ENCODE results near the gene IGSF9B.

Gene IGSF9B

GRCh38 chr11:133952199-133953190 lies 4.3 kb downstream of the IGSF9B start:
- no peak for DNase-seq

GRCh38 chr11:133951327-133952198 lies 5.2 kb downstream of the IGSF9B start:
- no peak for DNase-seq

DNA sequence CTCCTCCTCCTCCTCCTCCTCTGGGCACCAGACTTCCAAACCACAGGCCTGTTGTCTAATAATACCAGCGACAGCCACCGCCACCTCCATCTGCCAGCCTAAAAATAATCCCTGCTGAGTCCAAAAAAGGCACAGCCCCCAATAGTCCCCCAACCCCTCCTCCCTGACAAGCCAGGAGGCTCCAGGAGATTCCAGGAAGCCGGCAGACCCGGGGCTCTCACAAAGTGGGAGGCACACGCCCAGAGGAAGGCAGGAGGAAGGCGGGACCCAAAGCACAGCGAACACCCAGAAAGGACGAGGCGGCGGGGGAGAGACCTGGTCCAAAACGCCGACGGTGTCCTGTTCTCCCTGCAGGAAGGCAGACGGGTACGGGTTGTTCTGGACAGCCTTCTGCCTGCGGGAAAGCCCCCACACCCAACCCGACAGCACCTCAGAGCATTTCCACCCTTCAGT lies 5.9 kb downstream of the IGSF9B start:
- no peak for DNase-seq

DNA sequence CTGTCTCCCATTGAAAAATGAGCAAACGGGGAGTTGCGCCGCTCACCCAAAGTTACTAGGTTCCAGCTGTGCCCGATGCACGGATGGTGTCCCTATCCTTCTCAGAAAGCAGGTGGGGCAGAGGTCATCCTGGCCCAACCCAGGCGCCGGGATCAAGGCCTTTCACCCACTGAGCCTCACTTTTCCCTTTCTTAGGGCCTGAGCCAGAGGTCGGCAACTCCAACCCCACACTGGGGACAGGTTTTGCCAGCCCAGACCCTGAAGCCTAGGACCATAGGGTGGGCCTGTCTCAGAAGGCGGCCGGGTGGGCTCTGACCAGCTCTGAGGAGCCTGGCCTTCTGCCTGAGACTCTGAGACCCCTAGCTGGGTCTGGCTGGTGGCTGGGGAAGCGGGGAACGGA lies 6.3 kb downstream of the IGSF9B start:
- DNase-seq, result no peak

DNA sequence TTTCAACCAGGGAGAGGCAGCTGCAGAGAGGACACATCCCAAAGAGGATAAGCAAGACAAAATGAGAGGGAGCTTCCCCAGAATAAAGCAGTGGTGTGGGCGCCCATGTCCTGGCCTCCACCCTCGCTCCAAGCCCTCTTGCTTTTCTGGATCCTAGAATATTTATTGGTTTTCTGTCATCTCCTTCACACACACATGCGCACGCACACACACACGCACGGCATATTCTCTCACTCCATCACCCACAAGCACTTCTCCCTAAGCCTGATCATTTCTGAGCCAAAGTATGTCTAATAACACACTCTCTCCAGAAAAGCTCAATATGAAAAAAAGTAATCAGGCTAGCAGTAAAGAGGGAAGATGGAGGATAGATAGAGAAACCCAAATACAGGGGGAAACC lies 7.6 kb downstream of the IGSF9B start:
- DNase-seq, result no peak

DNA sequence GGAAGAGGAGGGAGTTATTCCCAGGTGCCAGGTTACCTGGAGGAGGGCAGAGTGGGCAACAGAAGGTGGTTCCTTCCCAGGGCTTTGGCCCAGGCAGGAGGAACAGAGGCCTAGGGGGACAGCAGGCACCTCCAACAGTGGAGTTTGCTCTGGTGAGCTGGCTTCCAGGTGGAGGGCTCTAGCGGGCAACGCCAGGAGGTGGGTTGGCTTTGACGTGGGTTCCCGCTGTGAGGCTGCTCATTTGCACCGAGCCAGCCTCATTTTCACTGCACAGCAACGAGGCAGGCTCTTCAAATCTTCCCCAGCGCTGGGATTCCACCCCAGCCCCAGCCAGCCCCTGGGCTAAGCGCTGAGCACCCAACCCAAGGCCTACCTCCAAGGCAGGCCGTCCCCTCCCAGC lies 8.1 kb downstream of the IGSF9B start:
- no peak for DNase-seq

DNA sequence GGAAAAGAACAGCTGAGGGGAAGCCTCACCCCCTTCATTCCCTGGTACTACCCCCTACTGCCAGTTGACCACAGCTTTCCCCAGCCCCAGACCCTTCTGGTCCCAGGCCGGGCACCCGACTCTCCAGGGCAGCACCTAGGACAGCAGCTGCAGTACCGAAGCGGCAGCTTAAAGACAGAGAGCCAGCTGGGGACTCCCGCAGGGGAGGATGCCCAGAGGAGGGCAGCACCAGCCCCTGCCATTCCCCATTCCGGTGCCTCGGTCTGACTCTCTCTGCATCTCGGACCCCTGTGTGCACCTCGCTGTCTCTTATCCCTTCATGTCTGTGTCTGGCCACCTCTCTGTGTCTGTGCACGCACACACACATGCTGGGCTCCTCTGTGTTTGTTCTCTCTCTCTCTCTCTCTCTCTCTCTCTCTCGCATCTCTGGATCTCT lies 9.4 kb downstream of the IGSF9B start:
- no peak for DNase-seq

GRCh38 chr11:133946541-133947318 lies 10.0 kb downstream of the IGSF9B start:
- DNase-seq, result no peak

GRCh38 chr11:133946051-133946450 lies 10.7 kb downstream of the IGSF9B start:
- DNase-seq, result no peak

DNA sequence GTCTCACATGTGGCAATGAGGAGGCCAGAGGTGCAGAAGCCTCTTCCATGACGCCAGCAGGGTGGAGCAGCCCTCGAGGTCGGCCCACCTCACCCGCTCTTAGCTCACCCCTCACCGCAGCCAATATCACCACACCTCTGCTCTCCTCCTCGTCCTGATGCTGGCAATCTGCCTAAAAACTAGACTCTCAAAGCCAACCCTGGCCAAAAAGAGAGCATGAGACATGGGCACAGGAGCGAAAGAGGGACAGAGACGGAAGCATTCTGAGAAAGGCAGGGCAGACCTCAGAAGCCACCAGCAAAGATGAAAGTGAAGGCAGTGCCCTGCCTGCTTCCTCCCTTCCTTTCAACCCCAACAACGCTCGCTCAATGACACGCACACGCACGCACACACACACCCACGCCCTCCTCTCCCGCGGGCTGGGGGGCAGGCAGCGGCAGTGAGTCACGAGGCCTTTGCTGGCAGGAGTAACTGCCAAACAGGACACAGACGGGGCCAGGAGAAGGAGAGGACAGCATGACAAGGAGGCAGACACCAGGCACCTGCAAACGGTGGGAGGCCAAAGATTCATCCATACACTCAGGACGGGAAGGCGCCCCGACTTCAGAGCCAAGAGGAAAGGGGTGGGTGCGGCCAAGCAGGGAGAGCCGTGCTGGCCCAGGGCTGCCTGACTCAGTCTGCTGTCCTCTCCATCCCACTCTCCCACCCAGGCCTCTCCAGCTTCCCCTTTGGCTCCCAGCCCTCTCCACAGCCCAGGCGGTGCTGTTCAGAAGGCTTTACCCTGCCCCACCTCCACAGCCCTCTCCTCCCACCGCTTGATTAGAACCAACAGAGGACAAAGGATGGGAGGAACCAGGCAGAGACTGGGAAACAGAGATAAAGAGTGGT lies 11.4 kb downstream of the IGSF9B start:
- no peak for DNase-seq

GRCh38 chr11:133943950-133944698 lies 12.6 kb downstream of the IGSF9B start:
- no peak for DNase-seq

DNA sequence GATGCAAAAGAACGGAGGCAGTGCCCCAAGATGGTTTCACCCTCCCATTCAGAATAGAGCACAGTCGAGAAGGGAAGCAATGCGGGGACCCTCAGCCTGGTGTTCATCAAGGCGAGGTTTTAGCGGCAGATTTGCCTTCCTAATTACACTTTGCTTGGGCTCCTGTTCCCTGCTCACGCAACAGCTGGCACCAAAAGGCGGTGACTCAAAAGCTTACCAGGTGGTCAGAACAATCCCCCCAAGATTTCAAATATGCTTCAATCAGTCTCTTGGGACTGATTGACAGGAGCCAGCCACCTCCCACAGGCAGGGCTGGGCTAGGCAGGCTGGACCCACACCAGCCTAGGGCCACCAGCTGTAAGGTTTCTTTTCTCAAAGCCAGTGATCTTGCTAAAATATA lies 14.2 kb downstream of the IGSF9B start:
- DNase-seq, result no peak

GRCh38 chr11:133941546-133941945 lies 15.2 kb downstream of the IGSF9B start:
- no peak for DNase-seq

DNA sequence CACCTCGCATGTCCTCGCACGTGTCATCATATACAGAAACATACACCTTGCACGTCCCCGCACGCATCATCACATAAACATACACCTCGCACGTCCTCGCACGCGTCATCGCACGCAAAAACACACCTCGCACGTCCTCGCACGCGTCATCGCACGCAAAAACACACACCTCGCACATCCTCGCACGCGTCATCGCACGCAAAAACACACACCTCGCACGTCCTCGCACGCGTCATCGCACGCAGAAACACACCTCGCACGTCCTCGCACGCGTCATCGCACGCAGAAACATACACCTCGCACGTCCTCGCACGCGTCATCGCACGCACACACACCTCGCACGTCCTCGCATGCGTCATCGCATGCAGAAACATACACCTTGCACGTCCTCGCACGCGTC lies 16.7 kb downstream of the IGSF9B start:
- no peak for DNase-seq

DNA sequence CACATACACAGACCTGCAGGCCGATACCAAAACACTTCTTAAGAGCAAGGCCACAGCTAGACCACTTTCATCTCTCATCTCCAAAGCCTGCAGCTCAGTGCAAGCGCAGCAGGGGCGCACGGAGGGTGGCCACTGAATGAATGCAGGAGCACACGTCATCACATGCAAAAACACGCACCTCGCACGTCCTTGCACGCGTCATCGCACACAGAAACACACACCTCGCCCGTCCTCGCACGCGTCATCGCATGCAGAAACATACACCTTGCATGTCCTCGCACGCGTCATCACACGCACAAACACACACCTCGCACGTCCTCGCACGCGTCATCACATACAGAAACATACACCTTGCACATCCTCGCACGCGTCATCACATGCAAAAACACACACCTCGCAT lies 17.2 kb downstream of the IGSF9B start:
- no peak for DNase-seq

DNA sequence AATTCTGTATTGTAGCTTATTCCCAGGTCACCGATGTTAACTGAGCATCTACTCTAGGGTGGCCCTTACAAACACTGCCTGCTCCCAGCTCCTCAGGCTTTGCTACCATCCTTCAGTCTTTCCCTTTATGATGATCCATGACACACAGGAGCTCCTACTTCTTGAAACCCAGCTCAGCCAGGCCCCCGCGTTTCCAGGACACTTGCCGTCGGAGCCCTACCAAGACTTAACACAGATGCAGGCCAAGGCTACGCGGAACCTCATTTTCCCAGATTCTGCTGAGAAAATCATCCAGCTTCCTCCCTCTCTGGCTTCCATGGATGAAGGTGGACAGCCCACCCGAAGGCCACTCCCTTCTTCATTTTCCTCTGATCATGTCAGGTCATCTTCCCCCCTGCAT lies 18.6 kb downstream of the IGSF9B start:
- DNase-seq, result no peak

- no peak for DNase-seq
Measured at GRCh38 chr11:133937468-133937867, 19.3 kb downstream of the IGSF9B start.

GRCh38 chr11:133937015-133937414 lies 19.8 kb downstream of the IGSF9B start:
- no peak for DNase-seq

DNA sequence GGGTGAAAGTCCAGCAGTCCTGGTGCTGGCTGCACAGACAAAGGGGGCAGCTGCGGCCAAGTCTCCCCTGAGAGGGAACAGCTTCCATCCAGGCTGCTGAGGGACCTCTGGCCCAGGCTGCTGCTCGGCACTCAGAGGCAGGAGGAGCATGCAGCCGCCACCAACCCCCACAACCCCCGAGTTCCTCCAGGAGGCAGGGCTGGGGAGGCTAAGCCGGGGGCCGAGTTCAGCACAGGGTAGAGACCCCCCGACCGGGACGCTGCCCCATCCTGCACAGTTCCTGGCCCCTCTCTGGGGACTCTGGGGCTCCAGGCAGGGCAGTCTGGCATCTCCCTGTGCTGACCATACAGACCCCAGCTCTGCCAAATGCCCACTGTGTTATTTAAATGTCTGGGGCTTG lies 20.2 kb downstream of the IGSF9B start:
- DNase-seq, result no peak

GRCh38 chr11:133936136-133936535 lies 20.6 kb downstream of the IGSF9B start:
- DNase-seq, result no peak

DNA sequence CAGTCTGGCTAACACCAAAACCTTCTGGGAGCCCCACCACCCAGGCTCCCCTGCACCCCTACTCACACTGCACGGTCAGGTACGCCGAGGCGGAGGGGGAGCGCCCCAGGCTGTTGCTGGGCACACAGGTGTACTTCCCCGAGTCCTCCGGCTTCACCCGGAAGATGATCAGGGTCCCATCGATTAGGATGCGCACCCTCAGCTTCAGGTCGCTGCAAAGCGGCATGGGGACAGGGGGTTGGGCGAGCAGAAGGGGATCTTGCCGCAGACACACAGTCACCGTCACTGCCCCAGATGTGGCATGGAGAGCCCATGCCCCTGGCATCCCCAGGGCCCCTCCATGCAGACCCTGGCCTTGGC lies 21.2 kb downstream of the IGSF9B start:
- no peak for DNase-seq
